ENCODE data around the gene KLHL3.

The KLHL3 gene

GRCh38 chr5:137600721-137601360 is 135.0 kb downstream of the KLHL3 start:
- TF ChIP-seq EZH2phosphoT487 (IDR thresholded peaks at IDR 0.05; ENCODE audit: borderline replicate concordance, low read length) (no peak), CTCF (IDR thresholded peaks at IDR 0.05; ENCODE audit: low read depth, low read length, poor library complexity, severe bottlenecking) (no peak)
- no peaks in the 10 kb centered on the region for H3K9me2 ChIP-seq (replicated peaks; ENCODE audit: control insufficient read depth, low read length)
- no peak overlapping the region for H3K4me2 ChIP-seq (ENCODE audit: low read length)
- no peaks in the 10 kb centered on the region for H3K9me3 ChIP-seq (ENCODE audit: control insufficient read depth, insufficient read depth, low read length)
- no peaks in the 10 kb centered on the region for H3K4me1 ChIP-seq (ENCODE audit: control insufficient read depth, low read length)
- no peaks in the 10 kb centered on the region for H3K79me2 ChIP-seq (ENCODE audit: control insufficient read depth, low read length)
- peaks cover 27% of the 10 kb centered on the region for H3K27me3 ChIP-seq (ENCODE audit: control insufficient read depth, low read length)
- no peaks in the 10 kb centered on the region for H3F3A ChIP-seq (ENCODE audit: control insufficient read depth, insufficient read depth)
- no peak overlapping the region for H3K4me3 ChIP-seq (ENCODE audit: low read length)
- no peak overlapping the region for H3K27ac ChIP-seq (ENCODE audit: low read depth, low read length)
- no peaks in the 10 kb centered on the region for H3K36me3 ChIP-seq (ENCODE audit: control insufficient read depth, low read length)
- H4K20me1 ChIP-seq (ENCODE audit: control insufficient read depth, insufficient read depth, low read depth, low read length) = no peaks in the 10 kb centered on the region

- H3F3A ChIP-seq (ENCODE audit: control insufficient read depth, insufficient read depth) = no peaks in the 10 kb centered on the region
- H3K36me3 ChIP-seq (ENCODE audit: control insufficient read depth, low read length) = no peaks in the 10 kb centered on the region
- H3K79me2 ChIP-seq (ENCODE audit: control insufficient read depth, low read length) = no peaks in the 10 kb centered on the region
- TF ChIP-seq CTCF (IDR thresholded peaks at IDR 0.05; ENCODE audit: low read depth, low read length, poor library complexity, severe bottlenecking) (no peak), EZH2phosphoT487 (IDR thresholded peaks at IDR 0.05; ENCODE audit: borderline replicate concordance, low read length) (no peak)
- H4K20me1 ChIP-seq (ENCODE audit: control insufficient read depth, insufficient read depth, low read depth, low read length) = no peaks in the 10 kb centered on the region
- no peak overlapping the region for H3K4me3 ChIP-seq (ENCODE audit: low read length)
- H3K4me1 ChIP-seq (ENCODE audit: control insufficient read depth, low read length) = no peaks in the 10 kb centered on the region
- no peak overlapping the region for H3K27ac ChIP-seq (ENCODE audit: low read depth, low read length)
- peaks cover 28% of the 10 kb centered on the region for H3K27me3 ChIP-seq (ENCODE audit: control insufficient read depth, low read length)
- H3K9me3 ChIP-seq (ENCODE audit: control insufficient read depth, insufficient read depth, low read length) = no peaks in the 10 kb centered on the region
- H3K4me2 ChIP-seq (ENCODE audit: low read length) = no peak overlapping the region
- no peaks in the 10 kb centered on the region for H3K9me2 ChIP-seq (replicated peaks; ENCODE audit: control insufficient read depth, low read length)
Measured at GRCh38 chr5:137599457-137599856, 136.4 kb downstream of the KLHL3 start.

- Histone ChIP-seq H3K36me3 (ENCODE audit: control insufficient read depth, low read length) (no peaks in the 10 kb centered on the region), H3K4me3 (ENCODE audit: low read length) (no peak overlapping the region), H3K4me2 (ENCODE audit: low read length) (no peak overlapping the region), H3K27me3 (ENCODE audit: control insufficient read depth, low read length) (peaks cover 28% of the 10 kb centered on the region), H3K9me3 (ENCODE audit: control insufficient read depth, insufficient read depth, low read length) (no peaks in the 10 kb centered on the region), H3K9me2 (replicated peaks; ENCODE audit: control insufficient read depth, low read length) (no peaks in the 10 kb centered on the region), H3F3A (ENCODE audit: control insufficient read depth, insufficient read depth) (no peaks in the 10 kb centered on the region), H4K20me1 (ENCODE audit: control insufficient read depth, insufficient read depth, low read depth, low read length) (no peaks in the 10 kb centered on the region), H3K27ac (ENCODE audit: low read depth, low read length) (no peak overlapping the region), H3K79me2 (ENCODE audit: control insufficient read depth, low read length) (no peaks in the 10 kb centered on the region), H3K4me1 (ENCODE audit: control insufficient read depth, low read length) (no peaks in the 10 kb centered on the region)
- no peak for TF ChIP-seq EZH2phosphoT487 (IDR thresholded peaks at IDR 0.05; ENCODE audit: borderline replicate concordance, low read length)
- TF ChIP-seq CTCF (IDR thresholded peaks at IDR 0.05; ENCODE audit: low read depth, low read length, poor library complexity, severe bottlenecking) = no peak
Measured at GRCh38 chr5:137598399-137598798, 137.5 kb downstream of the KLHL3 start.
